HG02973 (cell line): Measurements from ENCODE around the gene JAZF1.

Source experiments
- ATAC-seq: cut with Tn5 transposase; IDR thresholded peaks from one replicate; pipeline ENCODE4 v1.9.1; 2021; ENCODE audit warnings: moderate library complexity; ENCODE audit not compliant: unreplicated experiment

Gene JAZF1

GRCh38 chr7:27802999-27803398, 377.6 kb downstream of the JAZF1 start:
- no peak for ATAC-seq

GRCh38 chr7:27799212-27799611, 381.4 kb downstream of the JAZF1 start:
- ATAC-seq = no peak

GRCh38 chr7:27795977-27796376, 384.6 kb downstream of the JAZF1 start:
- no peak for ATAC-seq

- ATAC-seq = no peak
Measured at GRCh38 chr7:27793780-27794179, 386.8 kb downstream of the JAZF1 start.

- no peak for ATAC-seq
Measured at GRCh38 chr7:27788437-27788836, 392.2 kb downstream of the JAZF1 start.

GRCh38 chr7:27784399-27785053, 396.1 kb downstream of the JAZF1 start:
- ATAC-seq = no peak

GRCh38 chr7:27782849-27783248, 397.7 kb downstream of the JAZF1 start:
- ATAC-seq = no peak

- no peak for ATAC-seq
Measured at GRCh38 chr7:27781188-27781587, 399.4 kb downstream of the JAZF1 start.
